Measurements from ENCODE around the gene PRKCE.

DNA sequence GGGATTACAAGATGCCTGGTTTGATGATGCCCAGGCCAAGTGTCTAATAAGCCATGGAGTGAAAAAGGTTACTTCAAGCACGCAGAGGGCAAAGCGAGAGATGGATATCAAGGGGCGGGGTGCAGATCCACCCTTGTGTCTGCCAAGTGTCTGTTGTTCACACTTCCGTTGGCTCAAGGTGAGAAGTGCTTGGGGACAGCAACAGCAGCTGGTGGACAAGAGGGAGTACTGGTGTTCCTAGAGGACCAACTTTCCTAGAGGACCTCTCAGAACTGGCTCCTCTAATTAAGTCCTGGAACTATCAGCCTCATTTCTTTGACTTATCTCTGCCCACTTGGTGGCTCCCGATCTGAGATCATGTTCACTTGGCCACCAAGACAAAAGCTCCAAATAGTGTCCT is 299.1 kb downstream of the PRKCE start:
- TF ChIP-seq, protein P1, sequence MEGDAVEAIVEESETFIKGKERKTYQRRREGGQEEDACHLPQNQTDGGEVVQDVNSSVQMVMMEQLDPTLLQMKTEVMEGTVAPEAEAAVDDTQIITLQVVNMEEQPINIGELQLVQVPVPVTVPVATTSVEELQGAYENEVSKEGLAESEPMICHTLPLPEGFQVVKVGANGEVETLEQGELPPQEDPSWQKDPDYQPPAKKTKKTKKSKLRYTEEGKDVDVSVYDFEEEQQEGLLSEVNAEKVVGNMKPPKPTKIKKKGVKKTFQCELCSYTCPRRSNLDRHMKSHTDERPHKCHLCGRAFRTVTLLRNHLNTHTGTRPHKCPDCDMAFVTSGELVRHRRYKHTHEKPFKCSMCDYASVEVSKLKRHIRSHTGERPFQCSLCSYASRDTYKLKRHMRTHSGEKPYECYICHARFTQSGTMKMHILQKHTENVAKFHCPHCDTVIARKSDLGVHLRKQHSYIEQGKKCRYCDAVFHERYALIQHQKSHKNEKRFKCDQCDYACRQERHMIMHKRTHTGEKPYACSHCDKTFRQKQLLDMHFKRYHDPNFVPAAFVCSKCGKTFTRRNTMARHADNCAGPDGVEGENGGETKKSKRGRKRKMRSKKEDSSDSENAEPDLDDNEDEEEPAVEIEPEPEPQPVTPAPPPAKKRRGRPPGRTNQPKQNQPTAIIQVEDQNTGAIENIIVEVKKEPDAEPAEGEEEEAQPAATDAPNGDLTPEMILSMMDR (conservative IDR thresholded peaks at IDR 0.05; ENCODE audit: low read depth in 2 of 2) = no peak
- no peak for TF ChIP-seq EZH2 (IDR thresholded peaks at IDR 0.05; ENCODE audit: low read depth, unreplicated experiment)
- TF ChIP-seq, protein P2, sequence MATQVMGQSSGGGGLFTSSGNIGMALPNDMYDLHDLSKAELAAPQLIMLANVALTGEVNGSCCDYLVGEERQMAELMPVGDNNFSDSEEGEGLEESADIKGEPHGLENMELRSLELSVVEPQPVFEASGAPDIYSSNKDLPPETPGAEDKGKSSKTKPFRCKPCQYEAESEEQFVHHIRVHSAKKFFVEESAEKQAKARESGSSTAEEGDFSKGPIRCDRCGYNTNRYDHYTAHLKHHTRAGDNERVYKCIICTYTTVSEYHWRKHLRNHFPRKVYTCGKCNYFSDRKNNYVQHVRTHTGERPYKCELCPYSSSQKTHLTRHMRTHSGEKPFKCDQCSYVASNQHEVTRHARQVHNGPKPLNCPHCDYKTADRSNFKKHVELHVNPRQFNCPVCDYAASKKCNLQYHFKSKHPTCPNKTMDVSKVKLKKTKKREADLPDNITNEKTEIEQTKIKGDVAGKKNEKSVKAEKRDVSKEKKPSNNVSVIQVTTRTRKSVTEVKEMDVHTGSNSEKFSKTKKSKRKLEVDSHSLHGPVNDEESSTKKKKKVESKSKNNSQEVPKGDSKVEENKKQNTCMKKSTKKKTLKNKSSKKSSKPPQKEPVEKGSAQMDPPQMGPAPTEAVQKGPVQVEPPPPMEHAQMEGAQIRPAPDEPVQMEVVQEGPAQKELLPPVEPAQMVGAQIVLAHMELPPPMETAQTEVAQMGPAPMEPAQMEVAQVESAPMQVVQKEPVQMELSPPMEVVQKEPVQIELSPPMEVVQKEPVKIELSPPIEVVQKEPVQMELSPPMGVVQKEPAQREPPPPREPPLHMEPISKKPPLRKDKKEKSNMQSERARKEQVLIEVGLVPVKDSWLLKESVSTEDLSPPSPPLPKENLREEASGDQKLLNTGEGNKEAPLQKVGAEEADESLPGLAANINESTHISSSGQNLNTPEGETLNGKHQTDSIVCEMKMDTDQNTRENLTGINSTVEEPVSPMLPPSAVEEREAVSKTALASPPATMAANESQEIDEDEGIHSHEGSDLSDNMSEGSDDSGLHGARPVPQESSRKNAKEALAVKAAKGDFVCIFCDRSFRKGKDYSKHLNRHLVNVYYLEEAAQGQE (IDR thresholded peaks at IDR 0.05; ENCODE audit: unreplicated experiment) = no peak
- no peak for TF ChIP-seq EZH2phosphoT487 (IDR thresholded peaks at IDR 0.05; ENCODE audit: unreplicated experiment)
- TF ChIP-seq POLR2AphosphoS5 (IDR thresholded peaks at IDR 0.05; ENCODE audit: low read depth) = no peak
- no peak for TF ChIP-seq ZNF114 (CRISPR knock-in tag; IDR thresholded peaks at IDR 0.05)
